ENCODE results near the gene SPATA31C2. TPM values are rescaled to one million over a fixed set of nuclear protein-coding genes. Genes with fewer than 3 reads are reported as not detected.

The SPATA31C2 gene
- total RNA-seq, 1 experiment from 2014 or later, result 0.15 TPM

- H3K23me2 ChIP-seq (ENCODE audit: insufficient read length, low read depth, low read length, poor library complexity, severe bottlenecking), result no peaks in the 10 kb centered on the region
- no peak overlapping the region for H3K4ac ChIP-seq (ENCODE audit: low read depth, low read length)
- no peaks in the 10 kb centered on the region for H3K27me3 ChIP-seq (ENCODE audit: insufficient read depth, low read length)
- H3K56ac ChIP-seq (ENCODE audit: insufficient read length, low read depth, low read length), result no peak overlapping the region
- no peaks in the 10 kb centered on the region for H3K9me3 ChIP-seq (ENCODE audit: control insufficient read depth, low read depth, low read length)
- no peak overlapping the region for H3K27ac ChIP-seq (ENCODE audit: insufficient read length, low read depth, low read length)
- no peak overlapping the region for H3K27ac Mint-ChIP-seq
- no peak overlapping the region for H3K23ac ChIP-seq (ENCODE audit: insufficient read length, low read depth, low read length)
- no peak overlapping the region for H2BK12ac ChIP-seq (ENCODE audit: insufficient read length, low read depth, low read length)
- H4K8ac ChIP-seq (replicated peaks; ENCODE audit: insufficient read length, low read depth, low read length), result no peak overlapping the region
- no peaks in the 10 kb centered on the region for H4K20me1 ChIP-seq (ENCODE audit: control insufficient read depth, insufficient read depth, insufficient read length)
- H3K27me3 Mint-ChIP-seq (ENCODE audit: low read depth), result peaks cover 3% of the 10 kb centered on the region; the same call in 1 of the 2 replicates
- no peak overlapping the region for H3K4me3 Mint-ChIP-seq
- no peak for TF ChIP-seq CTCF (conservative IDR thresholded peaks at IDR 0.05)
- H2BK15ac ChIP-seq (ENCODE audit: low read depth, low read length), result no peak overlapping the region
- no peak overlapping the region for H3K4me2 ChIP-seq (ENCODE audit: insufficient read depth, insufficient read length, low read length)
- H3K79me2 ChIP-seq (ENCODE audit: insufficient read depth, low read length), result no peaks in the 10 kb centered on the region
- H2AK5ac ChIP-seq (ENCODE audit: insufficient read length, low read length), result no peak overlapping the region
- WGBS (ENCODE audit: extremely low coverage, insufficient read length, low lambda C conversion rate), result no CpG with 5 or more reads among the region's 3 CpGs
- H2BK120ac ChIP-seq (ENCODE audit: low read depth, low read length, poor library complexity, severe bottlenecking), result no peak overlapping the region
- no peak overlapping the region for H2BK20ac ChIP-seq (ENCODE audit: low read depth, low read length, poor library complexity, severe bottlenecking)
- H3K9me3 Mint-ChIP-seq, result no peaks in the 10 kb centered on the region; a peak in 1 of 5 replicates
- H3T11ph ChIP-seq (ENCODE audit: low read length), result no peak overlapping the region
- DNase-seq, result no peak
- no peak overlapping the region for H3K14ac ChIP-seq (ENCODE audit: insufficient read depth, low read length)
- H4K5ac ChIP-seq (ENCODE audit: insufficient read length, low read depth, low read length), result no peak overlapping the region
- H3K36me3 Mint-ChIP-seq (ENCODE audit: insufficient read depth in 1 of 3, low read depth in 3 of 3), result peaks cover 0 to 2% (median 0%) of the 10 kb centered on the region in 3 experiments; a peak in 1 of 7 replicates
- no peak overlapping the region for H3K9ac ChIP-seq (ENCODE audit: extremely low read depth, insufficient read length, low read length)
- no peak overlapping the region for H2BK5ac ChIP-seq (ENCODE audit: insufficient read length, low read length)
- H2AFZ ChIP-seq (ENCODE audit: low read length), result no peak overlapping the region
- H4K91ac ChIP-seq (ENCODE audit: insufficient read length, low read depth, low read length), result no peak overlapping the region
- no peaks in the 10 kb centered on the region for H3K79me1 ChIP-seq (ENCODE audit: insufficient read depth, low read depth, low read length, poor library complexity, severe bottlenecking)
- H3K4me1 Mint-ChIP-seq, result peaks cover 7 to 11% of the 10 kb centered on the region in 2 experiments
- no peak overlapping the region for H3K18ac ChIP-seq (ENCODE audit: insufficient read length, low read depth, low read length)
- H3K4me1 ChIP-seq (ENCODE audit: insufficient read depth, low read length), result no peaks in the 10 kb centered on the region
Measured at GRCh38 chr9:88177371-88177770, 39.1 kb upstream of the SPATA31C2 start.

Measured in H9 (cell line).